SK-N-SH treated with all-trans-retinoic acid at 6 μM for 48 hours (cell line): ENCODE data around the gene PRR7.

Experiments used
- ARNTL ChIP-seq: fragments of 450-650 bp; formaldehyde crosslinking; IDR thresholded peaks from 2 replicates; pipeline ENCODE4 v1.5.0; 2020; ENCODE audit warnings: low read depth, mild to moderate bottlenecking, moderate library complexity, borderline replicate concordance
- BACH2 ChIP-seq: fragments of 250-450 bp; sonication (Bioruptor Pico); IDR thresholded peaks from 2 replicates; pipeline ENCODE4 v1.9.0; 2021; ENCODE audit warnings: mild to moderate bottlenecking, borderline replicate concordance
- GLIS3 ChIP-seq: fragments of 250-450 bp; sonication (Bioruptor Pico); IDR thresholded peaks from 2 replicates; pipeline ENCODE4 v1.5.0; 2020; ENCODE audit warnings: mild to moderate bottlenecking, moderate library complexity
- ISL1 ChIP-seq: fragments of 250-450 bp; sonication (Bioruptor Pico); IDR thresholded peaks from 2 replicates; pipeline ENCODE4 v2.1.2; 2022; ENCODE audit warnings: mild to moderate bottlenecking, moderate library complexity
- PATZ1 ChIP-seq: fragments of 250-450 bp; sonication (Bioruptor Pico); IDR thresholded peaks from 2 replicates; pipeline ENCODE4 v1.8.0; 2020; ENCODE audit warnings: mild to moderate bottlenecking, moderate library complexity, borderline replicate concordance
- PPARA ChIP-seq: fragments of 250-450 bp; sonication (Bioruptor Pico); IDR thresholded peaks from 2 replicates; pipeline ENCODE4 v1.5.0; 2020; ENCODE audit warnings: mild to moderate bottlenecking, borderline replicate concordance
- RARB ChIP-seq: fragments of 250-450 bp; sonication (Bioruptor Pico); IDR thresholded peaks from 2 replicates; pipeline ENCODE4 v1.8.0; 2021; ENCODE audit warnings: mild to moderate bottlenecking, moderate library complexity
- TOX ChIP-seq: fragments of 250-450 bp; sonication (Bioruptor Pico); IDR thresholded peaks from 2 replicates; pipeline ENCODE4 v1.8.0; 2021; ENCODE audit warnings: mild to moderate bottlenecking, moderate library complexity, borderline replicate concordance
- TSHZ2 ChIP-seq: fragments of 250-450 bp; sonication (Bioruptor Pico); IDR thresholded peaks from 2 replicates; pipeline ENCODE4 v1.5.0; 2020; ENCODE audit warnings: mild to moderate bottlenecking, moderate library complexity
- ZC3H10 ChIP-seq: fragments of 250-450 bp; sonication (Bioruptor Pico); IDR thresholded peaks from 2 replicates; pipeline ENCODE4 v1.5.1; 2021; ENCODE audit warnings: mild to moderate bottlenecking, moderate library complexity
- ZFP3 ChIP-seq: fragments of 250-450 bp; sonication (Bioruptor Pico); IDR thresholded peaks from 2 replicates; pipeline ENCODE4 v1.5.0; 2020; ENCODE audit warnings: mild to moderate bottlenecking, moderate library complexity
- ZNF70 ChIP-seq: fragments of 450-650 bp; formaldehyde crosslinking; IDR thresholded peaks from 2 replicates; pipeline ENCODE4 v1.5.0; 2020; ENCODE audit warnings: mild to moderate bottlenecking, moderate library complexity
- TF ChIP-seq, protein P1 (sequence below): fragments of 250-450 bp; sonication (Bioruptor Pico); IDR thresholded peaks from 2 replicates; pipeline ENCODE4 v1.5.1; 2020; ENCODE audit warnings: low read depth, mild to moderate bottlenecking, moderate library complexity
- TF ChIP-seq, protein P2 (sequence below): fragments of 250-450 bp; sonication (Bioruptor Pico); IDR thresholded peaks from 2 replicates; pipeline ENCODE4 v1.5.1; 2021; ENCODE audit warnings: mild to moderate bottlenecking, moderate library complexity

DNA sequence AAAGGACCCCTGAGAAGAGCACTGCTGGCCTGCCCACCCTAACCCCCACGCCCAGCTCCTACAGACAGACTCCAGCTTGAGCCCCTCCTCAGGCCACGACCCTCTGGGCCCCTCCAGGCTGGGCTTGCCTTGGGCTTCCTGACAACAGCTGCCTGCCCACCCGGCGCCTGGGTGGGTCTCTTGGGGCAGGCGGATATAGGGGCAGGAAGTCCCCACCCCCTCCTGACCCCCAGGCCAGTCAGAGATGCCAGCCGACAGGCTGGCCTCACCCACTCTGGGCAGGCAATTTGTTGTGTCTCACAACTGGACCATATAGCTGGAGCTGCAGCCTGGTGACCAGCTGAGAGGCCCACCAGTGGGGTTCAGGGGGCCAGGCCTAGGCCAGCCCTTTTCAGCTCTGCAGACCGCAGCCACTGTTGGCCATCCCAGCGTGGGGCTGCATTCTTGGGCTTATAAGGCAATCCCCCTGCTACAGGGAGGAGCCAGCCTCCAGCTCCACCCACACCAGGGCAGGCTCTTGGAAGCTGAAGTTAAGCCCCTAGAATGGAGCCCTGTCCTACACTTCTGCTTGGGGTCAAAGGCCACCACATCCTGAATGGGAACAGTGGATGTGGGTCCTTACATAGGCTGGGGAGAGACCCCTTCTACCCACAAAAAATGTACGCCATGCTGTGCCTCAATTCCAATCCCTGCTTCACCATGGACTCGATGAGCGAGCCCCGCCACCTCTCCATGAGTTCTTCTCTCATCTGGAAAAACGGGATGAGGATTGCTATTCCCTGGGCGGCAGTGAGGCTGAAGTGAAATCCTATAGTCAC lies 48.8 kb downstream of the PRR7 start:
- no peak for TF ChIP-seq ZC3H10 (CRISPR knock-in tag)
- TF ChIP-seq, protein P1, sequence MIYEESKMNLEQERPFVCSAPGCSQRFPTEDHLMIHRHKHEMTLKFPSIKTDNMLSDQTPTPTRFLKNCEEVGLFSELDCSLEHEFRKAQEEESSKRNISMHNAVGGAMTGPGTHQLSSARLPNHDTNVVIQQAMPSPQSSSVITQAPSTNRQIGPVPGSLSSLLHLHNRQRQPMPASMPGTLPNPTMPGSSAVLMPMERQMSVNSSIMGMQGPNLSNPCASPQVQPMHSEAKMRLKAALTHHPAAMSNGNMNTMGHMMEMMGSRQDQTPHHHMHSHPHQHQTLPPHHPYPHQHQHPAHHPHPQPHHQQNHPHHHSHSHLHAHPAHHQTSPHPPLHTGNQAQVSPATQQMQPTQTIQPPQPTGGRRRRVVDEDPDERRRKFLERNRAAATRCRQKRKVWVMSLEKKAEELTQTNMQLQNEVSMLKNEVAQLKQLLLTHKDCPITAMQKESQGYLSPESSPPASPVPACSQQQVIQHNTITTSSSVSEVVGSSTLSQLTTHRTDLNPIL, result no peak
- no peak for TF ChIP-seq PPARA (CRISPR knock-in tag)
- TF ChIP-seq TSHZ2 (CRISPR knock-in tag), result no peak
- TF ChIP-seq RARB (CRISPR knock-in tag), result no peak
- TF ChIP-seq BACH2 (CRISPR knock-in tag), result no peak
- TF ChIP-seq GLIS3 (CRISPR knock-in tag), result no peak
- no peak for TF ChIP-seq PATZ1 (CRISPR knock-in tag)
- no peak for TF ChIP-seq ZNF70 (CRISPR knock-in tag)
- no peak for TF ChIP-seq ZFP3 (CRISPR knock-in tag)
- TF ChIP-seq, protein P2, sequence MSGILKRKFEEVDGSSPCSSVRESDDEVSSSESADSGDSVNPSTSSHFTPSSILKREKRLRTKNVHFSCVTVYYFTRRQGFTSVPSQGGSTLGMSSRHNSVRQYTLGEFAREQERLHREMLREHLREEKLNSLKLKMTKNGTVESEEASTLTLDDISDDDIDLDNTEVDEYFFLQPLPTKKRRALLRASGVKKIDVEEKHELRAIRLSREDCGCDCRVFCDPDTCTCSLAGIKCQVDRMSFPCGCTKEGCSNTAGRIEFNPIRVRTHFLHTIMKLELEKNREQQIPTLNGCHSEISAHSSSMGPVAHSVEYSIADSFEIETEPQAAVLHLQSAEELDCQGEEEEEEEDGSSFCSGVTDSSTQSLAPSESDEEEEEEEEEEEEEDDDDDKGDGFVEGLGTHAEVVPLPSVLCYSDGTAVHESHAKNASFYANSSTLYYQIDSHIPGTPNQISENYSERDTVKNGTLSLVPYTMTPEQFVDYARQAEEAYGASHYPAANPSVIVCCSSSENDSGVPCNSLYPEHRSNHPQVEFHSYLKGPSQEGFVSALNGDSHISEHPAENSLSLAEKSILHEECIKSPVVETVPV (CRISPR knock-in tag), result no peak
- no peak for TF ChIP-seq TOX (CRISPR knock-in tag)
- no peak for TF ChIP-seq ARNTL
- TF ChIP-seq ISL1, result no peak
